ENCODE measurements around the gene GALNT14. TPM values are rescaled to one million over a fixed set of nuclear protein-coding genes. Genes with fewer than 3 reads are reported as not detected.
A peak's percentile ranks its signal among the peaks of the same experiment; 100 is the strongest.
"Not testable (repeated sequence)": the region's sequence is repeated elsewhere in the genome, so short reads cannot be mapped to it uniquely, and the experiment has no call there.

GALNT14 gene
- polyA plus RNA-seq (ENCODE audit: insufficient read length in 4 of 4), result 10 to 100 TPM in 3 of 4 donors, 1 to 10 TPM in 1; 4.9 to 47.3 (median 34.2) TPM

DNA sequence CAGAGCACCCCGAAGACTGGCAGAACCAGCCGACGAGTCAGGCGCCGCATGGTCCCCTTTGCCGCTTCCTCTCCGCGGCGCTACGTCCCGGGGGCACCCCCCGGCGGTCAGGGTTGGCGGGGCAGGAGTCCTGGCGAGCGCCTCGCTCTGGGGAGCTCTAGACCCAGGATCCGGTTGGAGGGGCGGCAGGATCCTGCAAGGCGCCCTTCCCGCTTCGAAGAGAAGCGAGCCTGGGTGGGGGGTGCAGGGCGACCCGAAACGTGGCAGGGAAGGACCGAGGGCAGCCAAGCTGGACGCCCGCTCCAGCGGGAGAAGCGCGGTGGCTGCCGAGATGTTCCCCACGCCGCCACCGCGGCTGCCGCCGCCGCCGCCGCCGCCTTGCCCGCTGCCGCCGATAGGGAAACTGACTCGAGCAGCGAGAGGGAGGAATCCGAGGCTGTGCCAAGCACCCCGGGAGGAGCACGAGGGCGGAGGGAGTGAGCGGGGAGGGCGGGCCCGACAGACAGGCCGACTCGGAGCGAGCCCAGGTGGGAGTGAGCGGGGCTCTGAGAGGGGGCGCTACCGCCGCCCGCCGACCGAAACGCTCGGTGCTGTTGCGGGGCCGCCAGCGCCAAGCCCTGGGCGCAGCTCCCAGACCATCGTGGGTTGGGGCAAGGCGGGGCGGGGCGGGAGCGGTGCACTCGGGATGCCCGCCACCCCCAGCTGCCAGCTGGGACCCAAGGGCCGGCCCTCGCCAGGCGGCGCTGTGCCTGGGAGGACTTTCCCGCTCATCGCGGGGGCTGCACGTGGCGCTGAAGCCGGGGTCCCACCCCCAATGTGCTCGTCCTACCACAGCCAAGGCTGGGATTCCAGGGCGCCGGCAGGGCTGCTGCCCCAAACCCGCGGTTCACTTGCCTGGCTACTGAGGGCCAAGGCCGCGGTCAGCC is at the start of gene GALNT14:
Gene GALNT14 (minus strand): TSS at position 404 of the 926 bp plus-strand sequence. CDS start 354 bp downstream, at position 50.
- DNase-seq (ENCODE audit: low read depth in 4 of 4, low spot score in 3 of 4), result peak; percentile 21 to 54 (median 39)

DNA sequence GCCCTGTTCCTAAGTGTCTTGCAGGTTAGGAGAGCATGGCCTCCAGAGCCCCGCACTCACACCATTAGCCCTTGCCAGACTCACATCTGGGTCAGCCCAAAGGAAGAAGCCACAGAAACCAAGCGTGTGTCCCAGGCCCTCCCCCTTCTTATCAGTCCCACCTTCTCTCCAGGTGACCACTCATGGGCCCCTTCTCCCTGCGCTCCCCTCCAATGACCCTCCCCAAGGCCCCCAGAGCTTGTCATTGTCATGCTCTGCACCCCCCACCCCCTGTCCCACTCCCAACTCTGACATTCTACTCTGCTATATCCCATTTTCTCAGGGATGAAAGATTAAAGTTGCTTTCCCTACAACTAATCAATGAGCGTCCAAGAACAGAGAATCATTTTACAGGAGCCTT is 48.9 kb upstream of the GALNT14 start:
- no peak for DNase-seq (ENCODE audit: low read depth in 4 of 4, low spot score in 3 of 4)

GRCh38 chr2:31183973-31184372 is 45.7 kb upstream of the GALNT14 start:
- not testable (repeated sequence) for DNase-seq (ENCODE audit: low read depth in 4 of 4, low spot score in 3 of 4)

- no peak for DNase-seq (ENCODE audit: low read depth in 4 of 4, low spot score in 3 of 4)
Observed at GRCh38 chr2:31176742-31177141, 38.5 kb upstream of the GALNT14 start.

DNA sequence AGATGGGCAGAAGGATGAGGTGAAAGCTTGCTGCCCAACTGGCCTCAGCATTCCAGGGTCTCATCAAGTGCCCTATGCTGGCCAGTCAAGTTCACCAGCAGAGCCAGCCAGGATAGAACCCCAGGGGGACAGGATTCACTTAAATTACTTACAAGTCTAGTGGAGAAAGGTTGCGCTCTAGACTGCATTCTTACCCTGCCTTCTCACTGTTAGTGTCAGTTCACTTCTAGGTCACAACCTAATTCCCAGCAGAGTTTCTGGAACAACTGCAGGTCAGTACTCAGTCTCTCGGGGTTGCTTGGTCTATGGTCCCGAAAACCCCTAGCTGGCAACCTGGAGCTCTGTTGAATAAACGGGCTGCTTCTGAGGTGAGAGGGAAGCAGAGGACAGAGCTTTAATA is 32.9 kb upstream of the GALNT14 start:
- DNase-seq (ENCODE audit: low read depth in 4 of 4, low spot score in 3 of 4), result no peak

- peak; percentile 16 to 45 (median 30) for DNase-seq (ENCODE audit: low read depth in 4 of 4, low spot score in 3 of 4)
Observed at GRCh38 chr2:31170071-31170698, 31.9 kb upstream of the GALNT14 start.

DNA sequence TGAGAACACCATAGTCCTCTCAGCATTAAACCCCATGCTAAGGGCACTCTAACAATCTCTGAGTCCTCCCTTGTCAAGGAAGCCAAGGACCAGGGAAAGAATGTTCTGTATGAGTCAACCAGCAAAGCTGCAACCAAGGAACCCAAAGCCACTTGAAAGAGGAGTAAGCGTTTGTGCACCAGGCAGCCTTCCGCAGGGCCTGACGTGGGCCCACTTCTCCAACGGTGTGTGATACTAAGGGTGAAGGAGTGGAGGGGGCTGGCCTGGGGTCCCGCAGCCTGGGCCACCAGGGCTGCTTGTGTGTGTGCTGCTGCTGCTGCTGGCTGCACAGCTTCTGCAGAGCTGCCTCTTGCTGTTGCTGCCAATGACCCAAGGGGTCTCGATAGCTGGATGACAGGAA is 30.1 kb upstream of the GALNT14 start:
- DNase-seq (ENCODE audit: low read depth in 4 of 4, low spot score in 3 of 4), result no peak

DNA sequence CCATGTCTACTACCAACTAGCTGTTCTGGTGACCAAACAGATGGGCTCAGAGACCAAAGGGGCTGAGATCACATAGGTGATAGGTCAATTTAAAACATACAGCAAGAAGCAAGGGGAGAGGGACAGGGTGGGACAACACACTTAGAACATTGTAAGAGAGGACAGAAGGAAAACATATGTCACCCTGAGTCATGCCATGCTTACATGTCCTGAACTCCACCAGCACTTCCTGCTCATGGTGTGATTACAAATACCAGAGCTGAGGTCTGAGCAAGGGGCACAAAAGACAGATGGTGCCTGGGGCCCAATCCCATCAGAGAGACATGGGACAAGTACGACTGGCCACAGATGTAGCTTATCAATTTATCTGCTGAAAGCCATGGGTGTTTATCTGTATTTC is 28.7 kb upstream of the GALNT14 start:
- no peak for DNase-seq (ENCODE audit: low read depth in 4 of 4, low spot score in 3 of 4)

- no peak for DNase-seq (ENCODE audit: low read depth in 4 of 4, low spot score in 3 of 4)
Observed at GRCh38 chr2:31163011-31163539, 24.8 kb upstream of the GALNT14 start.

DNA sequence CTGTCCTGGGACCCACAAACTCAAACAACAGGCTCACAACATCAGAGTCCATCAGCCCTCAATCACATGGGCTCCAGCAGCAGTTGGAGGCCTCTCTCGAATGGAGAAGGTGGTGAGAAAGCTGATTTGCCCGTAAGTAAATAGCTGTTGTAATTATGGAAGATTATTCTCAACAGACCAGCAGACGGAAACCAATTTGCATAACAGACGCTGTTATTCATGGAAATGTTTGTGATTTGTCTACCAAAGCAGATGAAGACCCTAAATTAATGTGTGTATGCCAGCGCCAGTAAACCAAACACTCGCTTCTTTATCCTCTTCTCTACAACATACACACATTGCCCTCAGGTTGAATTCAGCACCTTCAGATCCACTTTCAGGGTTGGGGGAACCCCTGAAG is 23.4 kb upstream of the GALNT14 start:
- no peak for DNase-seq (ENCODE audit: low read depth in 4 of 4, low spot score in 3 of 4)

DNA sequence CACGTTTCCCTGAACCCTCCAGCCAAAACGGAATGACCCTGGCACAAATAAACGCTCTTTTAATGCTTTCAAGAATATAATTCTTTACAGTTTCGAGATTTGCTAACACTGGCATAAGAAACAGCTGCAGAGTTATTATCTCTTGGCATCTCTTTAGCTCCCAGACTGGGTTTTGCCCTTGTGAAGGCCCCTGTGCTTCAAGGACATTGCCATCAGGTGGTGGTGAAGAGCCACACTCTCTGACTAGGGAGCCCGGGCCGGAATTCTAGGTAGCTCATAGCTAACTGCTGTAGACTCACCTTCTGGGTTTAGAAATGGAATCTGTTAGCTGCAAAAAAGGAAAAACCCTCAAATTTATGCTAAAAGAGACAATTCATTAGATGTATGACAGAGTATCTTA is 13.3 kb upstream of the GALNT14 start:
- no peak for DNase-seq (ENCODE audit: low read depth in 4 of 4, low spot score in 3 of 4)

- DNase-seq (ENCODE audit: low read depth in 4 of 4, low spot score in 3 of 4), result no peak
Observed at GRCh38 chr2:31150120-31150670, 12.0 kb upstream of the GALNT14 start.

DNA sequence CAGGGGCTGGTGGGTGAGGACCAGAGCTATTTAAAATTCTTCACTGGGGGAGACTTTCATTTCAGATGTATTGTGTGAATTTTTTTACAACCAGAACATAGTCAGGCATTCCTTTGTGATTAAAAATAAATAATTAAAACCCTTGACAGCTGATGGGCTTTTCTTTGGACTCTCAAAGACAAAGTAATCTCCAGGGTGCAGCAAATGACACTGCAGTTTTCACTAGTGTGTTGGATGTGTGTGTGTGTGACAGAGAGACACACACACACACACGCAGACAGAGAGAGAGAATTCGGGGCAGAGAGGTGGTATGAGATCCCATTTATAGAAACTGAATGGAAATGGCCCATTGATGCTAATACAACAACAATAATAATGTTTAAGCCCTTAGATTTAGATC is 10.3 kb upstream of the GALNT14 start:
- DNase-seq (ENCODE audit: low read depth in 4 of 4, low spot score in 3 of 4), result no peak

DNA sequence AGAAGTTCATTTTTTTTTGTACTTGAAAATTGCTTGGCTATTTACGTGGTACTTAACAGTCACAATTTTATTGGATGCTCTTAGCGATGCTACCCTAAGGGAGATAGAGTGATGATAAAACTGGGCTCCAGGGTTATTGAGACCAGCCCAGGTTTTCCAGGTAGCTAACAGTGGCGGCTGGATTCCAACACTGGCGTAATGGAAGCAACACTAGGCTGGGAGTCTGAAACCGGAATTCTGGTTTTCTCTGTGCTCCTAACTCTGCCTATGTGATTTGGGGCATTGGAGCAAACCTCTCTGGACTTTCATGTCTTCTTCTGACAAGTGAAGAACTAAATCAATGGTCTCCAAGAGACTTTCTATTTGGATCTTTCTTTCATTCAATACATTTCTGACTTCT is 9.4 kb upstream of the GALNT14 start:
- DNase-seq (ENCODE audit: low read depth in 4 of 4, low spot score in 3 of 4), result no peak

GRCh38 chr2:31142110-31142509 is 3.9 kb upstream of the GALNT14 start:
- no peak for DNase-seq (ENCODE audit: low read depth in 4 of 4, low spot score in 3 of 4)

- no peak for DNase-seq (ENCODE audit: low read depth in 4 of 4, low spot score in 3 of 4)
Observed at GRCh38 chr2:31141443-31142085, 3.3 kb upstream of the GALNT14 start.

GRCh38 chr2:31140151-31140550 is 1.9 kb upstream of the GALNT14 start:
- no peak for DNase-seq (ENCODE audit: low read depth in 4 of 4, low spot score in 3 of 4)

DNA sequence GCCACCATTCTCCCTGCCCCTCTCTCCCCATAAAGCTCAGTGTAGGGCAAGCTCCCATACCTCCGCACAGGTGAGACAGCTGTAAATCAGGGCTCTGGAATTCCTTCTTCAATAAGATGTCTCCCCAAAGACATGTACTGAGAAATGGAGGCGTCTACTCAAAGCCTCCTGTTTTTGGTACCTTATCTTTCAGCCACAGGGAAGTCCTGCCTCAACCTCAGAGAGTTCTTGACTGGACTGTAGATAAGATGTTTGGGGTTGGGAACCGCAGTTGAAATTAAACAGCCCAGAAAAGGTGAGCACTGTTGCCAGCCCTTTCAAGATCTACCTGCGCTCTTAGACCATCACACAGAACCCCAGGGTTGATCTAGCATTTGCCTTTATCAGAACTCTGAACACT is 1.4 kb upstream of the GALNT14 start:
- DNase-seq (ENCODE audit: low read depth in 4 of 4, low spot score in 3 of 4), result no peak

DNA sequence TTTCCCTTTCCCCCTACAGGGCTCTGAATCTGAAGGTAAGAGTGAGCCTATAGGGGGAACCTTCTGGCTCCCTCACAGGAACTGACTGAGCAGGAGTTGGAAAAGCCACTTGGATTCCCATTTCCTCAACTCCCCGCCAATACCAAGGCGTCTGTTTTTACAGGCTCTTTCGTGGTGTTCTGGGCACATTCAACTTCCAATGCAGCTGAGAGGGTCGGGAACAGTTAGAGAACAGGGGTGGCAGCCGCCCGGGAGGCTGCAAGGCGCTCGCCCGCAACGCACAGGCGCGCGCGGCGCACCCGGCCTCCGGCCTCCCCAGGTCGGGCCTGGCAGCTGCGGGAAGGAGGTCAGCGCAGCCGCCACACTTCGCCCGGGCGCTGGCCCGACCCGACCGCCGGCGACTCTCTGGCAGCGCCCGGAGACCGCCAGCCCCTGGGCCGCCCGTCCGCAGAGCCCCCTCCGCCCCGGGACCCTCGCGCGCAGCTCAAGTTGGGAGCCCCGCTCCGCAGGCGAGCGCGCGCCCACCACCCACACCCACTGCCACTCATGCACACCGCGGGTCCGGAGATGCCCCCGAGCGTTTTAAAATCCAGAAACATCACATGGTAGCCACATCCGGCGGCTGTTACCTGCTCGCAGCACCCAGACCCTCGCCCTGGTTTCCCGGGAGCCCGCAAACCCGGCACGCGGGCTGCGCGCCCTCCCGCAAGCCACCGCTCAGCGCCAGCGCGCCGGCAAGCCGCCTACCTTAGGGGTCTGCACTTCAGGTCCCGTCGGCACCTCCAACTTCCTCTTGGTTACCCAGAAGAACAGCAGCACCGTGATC is 816 bp downstream of the GALNT14 start:
- DNase-seq (ENCODE audit: low read depth in 4 of 4, low spot score in 3 of 4), result no peak

DNA sequence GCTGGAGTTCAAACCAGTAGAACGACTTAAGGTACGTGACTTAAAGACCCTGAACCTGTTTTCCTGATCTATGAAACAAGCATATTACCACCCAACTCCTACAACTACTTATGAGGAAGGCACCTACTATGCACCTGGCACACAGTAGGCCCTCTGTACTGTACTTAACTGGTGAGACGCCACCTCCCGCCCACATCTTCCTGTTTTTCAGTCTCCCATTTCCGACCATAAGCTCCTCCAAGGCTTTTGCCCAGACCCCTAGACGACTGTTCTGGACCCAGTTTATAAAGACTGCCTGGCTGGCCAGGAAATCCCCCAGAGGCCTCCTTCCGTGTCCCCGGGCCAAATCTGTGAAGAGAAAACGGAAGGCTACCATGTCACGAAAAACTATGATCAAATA is 1.5 kb downstream of the GALNT14 start:
- no peak for DNase-seq (ENCODE audit: low read depth in 4 of 4, low spot score in 3 of 4)

All from left renal pelvis (tissue), 4 donors.